Esophagus squamous epithelium (tissue), 4 donors: ENCODE data around the gene RTEL1.

Experiments used
- POLR2A ChIP-seq, 4 donors: fragments of 450-650 bp; IDR thresholded peaks; one replicate each; pipeline ENCODE4 v1.6.1; 2017; ENCODE audit warnings: antibody characterized with exemption in 4 of 4, mild to moderate bottlenecking in 4 of 4, moderate library complexity in 3 of 4
- TF ChIP-seq, protein P1 (sequence below), 6 experiments: fragments of 450-650 bp in 4 of 6; fragments of 200-600 bp in 2 of 6; sonication (generic) in 2 of 6; IDR thresholded peaks; one replicate each; pipeline ENCODE4 v1.5.1; 2016 to 2019; ENCODE audit warnings: antibody characterized with exemption in 6 of 6, mild to moderate bottlenecking in 4 of 6, moderate library complexity in 4 of 6

- no peak for TF ChIP-seq POLR2A (IDR thresholded peaks at IDR 0.05)
- TF ChIP-seq, protein P1, sequence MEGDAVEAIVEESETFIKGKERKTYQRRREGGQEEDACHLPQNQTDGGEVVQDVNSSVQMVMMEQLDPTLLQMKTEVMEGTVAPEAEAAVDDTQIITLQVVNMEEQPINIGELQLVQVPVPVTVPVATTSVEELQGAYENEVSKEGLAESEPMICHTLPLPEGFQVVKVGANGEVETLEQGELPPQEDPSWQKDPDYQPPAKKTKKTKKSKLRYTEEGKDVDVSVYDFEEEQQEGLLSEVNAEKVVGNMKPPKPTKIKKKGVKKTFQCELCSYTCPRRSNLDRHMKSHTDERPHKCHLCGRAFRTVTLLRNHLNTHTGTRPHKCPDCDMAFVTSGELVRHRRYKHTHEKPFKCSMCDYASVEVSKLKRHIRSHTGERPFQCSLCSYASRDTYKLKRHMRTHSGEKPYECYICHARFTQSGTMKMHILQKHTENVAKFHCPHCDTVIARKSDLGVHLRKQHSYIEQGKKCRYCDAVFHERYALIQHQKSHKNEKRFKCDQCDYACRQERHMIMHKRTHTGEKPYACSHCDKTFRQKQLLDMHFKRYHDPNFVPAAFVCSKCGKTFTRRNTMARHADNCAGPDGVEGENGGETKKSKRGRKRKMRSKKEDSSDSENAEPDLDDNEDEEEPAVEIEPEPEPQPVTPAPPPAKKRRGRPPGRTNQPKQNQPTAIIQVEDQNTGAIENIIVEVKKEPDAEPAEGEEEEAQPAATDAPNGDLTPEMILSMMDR (IDR thresholded peaks at IDR 0.05), result no peak
Measured at GRCh38 chr20:63690003-63690897, 32.1 kb downstream of the RTEL1 start.
